ENCODE results near the gene PGBD1.

- TF ChIP-seq CTCF (IDR thresholded peaks at IDR 0.05; ENCODE audit: low read depth, low read length, missing input control) = no peak
- no peak for TF ChIP-seq MAX (IDR thresholded peaks at IDR 0.05)
- no peak for TF ChIP-seq YY1 (IDR thresholded peaks at IDR 0.05)
- TF ChIP-seq JUND (IDR thresholded peaks at IDR 0.05) = no peak
- TF ChIP-seq NR2F2 (IDR thresholded peaks at IDR 0.05) = no peak
- TF ChIP-seq RXRA (IDR thresholded peaks at IDR 0.05) = no peak
- no peak for TF ChIP-seq HNF4A (conservative IDR thresholded peaks at IDR 0.05)
Measured at GRCh38 chr6:28311139-28311823, 29.9 kb downstream of the PGBD1 start.
